GM12878 (cell line): ENCODE results near the gene ZNF732. TPM values are rescaled to one million over a fixed set of nuclear protein-coding genes. Genes with fewer than 3 reads are reported as not detected.

Experiments used
- ATAC-seq: fragments of 200-7000 bp; cut with Tn5 transposase; 3 replicates; pipeline ENCODE4 v1.9.1; 2020; ENCODE audit warnings: mild to moderate bottlenecking, moderate library complexity
- BruUV-seq: library from RNA; stranded (reverse); fragments of 400-500 nt; replicated peaks from 2 replicates; lab custom pipeline; 2021; lab: Mats Ljungman, UMichigan
- CTCF ChIA-PET: fragments of 300-600 bp; sonication (Branson Sonifier 250); formaldehyde crosslinking; extraction: SDS; loops from one replicate; lab custom pipeline; 2021; ENCODE audit warnings: inconsistent platforms; lab: Yijun Ruan, JAX
- POLR2A ChIA-PET: fragments of 350-600 bp; formaldehyde crosslinking; extraction: SDS; loops from one replicate; lab custom pipeline; 2021; ENCODE audit warnings: inconsistent platforms; lab: Charles Lee
- RAD21 ChIA-PET: fragments of 300-600 bp; sonication (Branson Sonifier 250); formaldehyde crosslinking; loops from one replicate; lab custom pipeline; 2023; ENCODE audit warnings: antibody characterized with exemption; ENCODE audit not compliant: unreplicated experiment; lab: Charles Lee
- SMC1A ChIA-PET: fragments of 300-600 bp; sonication (Branson Sonifier 250); formaldehyde crosslinking; loops from one replicate; lab custom pipeline; 2023; ENCODE audit not compliant: unreplicated experiment, uncharacterized antibody; lab: Charles Lee
- DNase-seq: peaks from one replicate; pipeline ENCODE4 v3.0.0-alpha.2; 2011; ENCODE audit warnings: low read depth, low spot score
- FAIRE-seq: peaks from 3 replicates; lab custom pipeline; 2011; peaks lifted over from hg19 to GRCh38; lab: Jason Lieb, UNC
- H2AFZ ChIP-seq: 2 replicates; pipeline ENCODE4 v1.6.0; 2011; ENCODE audit warnings: low read depth, low read length, control low read depth; ENCODE audit not compliant: control insufficient read depth
- H3K27ac ChIP-seq: 2 replicates; pipeline ENCODE4 v1.5.1; 2011; ENCODE audit warnings: control low read depth; ENCODE audit not compliant: control insufficient read depth, insufficient read depth
- H3K27me3 ChIP-seq, 2 experiments: replicated peaks in 1 of 2; 2 replicates each; pipeline versions ENCODE4 v1.6.0 to v1.6.1; 2011; ENCODE audit warnings: low read length in 1 of 2; ENCODE audit not compliant: control insufficient read depth in 2 of 2, insufficient read depth in 2 of 2
- H3K36me3 ChIP-seq, 2 experiments: 2 replicates each; pipeline ENCODE4 v1.5.1; 2011; ENCODE audit warnings: low read length in 1 of 2; ENCODE audit not compliant: control insufficient read depth in 2 of 2, insufficient read depth in 2 of 2
- H3K4me1 ChIP-seq: 2 replicates; pipeline ENCODE4 v1.6.1; 2011; ENCODE audit warnings: mild to moderate bottlenecking, low read length, moderate library complexity, mixed read lengths; ENCODE audit not compliant: control insufficient read depth, insufficient read depth
- H3K4me2 ChIP-seq: 2 replicates; pipeline ENCODE4 v1.6.0; 2011; ENCODE audit warnings: control low read depth; ENCODE audit not compliant: control insufficient read depth, insufficient read depth
- H3K4me3 ChIP-seq: fragments of 200-600 bp; sonication (generic); 2 replicates; pipeline ENCODE4 v1.5.1; 2016
- H3K79me2 ChIP-seq: 2 replicates; pipeline ENCODE4 v1.6.0; 2011; ENCODE audit warnings: low read length; ENCODE audit not compliant: control insufficient read depth, insufficient read depth
- H3K9ac ChIP-seq: 2 replicates; pipeline ENCODE4 v1.8.0; 2011; ENCODE audit warnings: low read length, control low read depth, mixed read lengths; ENCODE audit not compliant: control insufficient read depth, insufficient read depth
- H3K9me3 ChIP-seq: replicated peaks from 3 replicates; pipeline ENCODE4 v1.5.1; 2011; ENCODE audit warnings: mild to moderate bottlenecking, low read length; ENCODE audit not compliant: control insufficient read depth, insufficient read depth
- H4K20me1 ChIP-seq: 2 replicates; pipeline ENCODE4 v1.6.0; 2011; ENCODE audit not compliant: control insufficient read depth, insufficient read depth
- BACH1 ChIP-seq: fragments of 450-650 bp; IDR thresholded peaks from 2 replicates; pipeline ENCODE4 v1.6.1; 2017; ENCODE audit warnings: mild to moderate bottlenecking, borderline replicate concordance
- CTCF ChIP-seq, 3 experiments: IDR thresholded peaks in 2 of 3; conservative IDR thresholded peaks in 1 of 3; 2 replicates each; pipeline ENCODE4 v1.5.1; 2011; ENCODE audit warnings: low read depth in 3 of 3, low read length in 3 of 3, mild to moderate bottlenecking in 3 of 3, control low read depth in 2 of 3, moderate library complexity in 2 of 3, inconsistent platforms in 1 of 3, mixed read lengths in 1 of 3; ENCODE audit not compliant: control insufficient read depth in 2 of 3, insufficient read depth in 1 of 3; ENCODE audit errors: extremely low read depth in 1 of 3
- DPF2 ChIP-seq: fragments of 450-650 bp; IDR thresholded peaks from 2 replicates; pipeline ENCODE4 v1.6.1; 2017; ENCODE audit warnings: mild to moderate bottlenecking
- HCFC1 ChIP-seq: fragments of 150-350 bp; IDR thresholded peaks from 2 replicates; pipeline ENCODE4 v1.6.1; 2014; ENCODE audit warnings: low read length
- IKZF2 ChIP-seq, 2 experiments: fragments of 450-650 bp; IDR thresholded peaks; 2 replicates each; pipeline ENCODE4 v1.6.1; 2017; ENCODE audit warnings: mild to moderate bottlenecking in 2 of 2, moderate library complexity in 2 of 2
- IRF4 ChIP-seq: IDR thresholded peaks from 2 replicates; pipeline ENCODE4 v1.6.1; 2011; ENCODE audit warnings: low read depth, low read length
- KAT2A ChIP-seq: conservative IDR thresholded peaks from 2 replicates; pipeline ENCODE4 v1.6.1; 2011; ENCODE audit warnings: low read depth, low read length; ENCODE audit not compliant: control insufficient read depth
- MEF2B ChIP-seq: fragments of 450-650 bp; IDR thresholded peaks from 2 replicates; pipeline ENCODE4 v1.6.1; 2018; ENCODE audit warnings: mild to moderate bottlenecking, moderate library complexity; ENCODE audit not compliant: partially characterized antibody, poor library complexity, severe bottlenecking
- NBN ChIP-seq: fragments of 450-650 bp; IDR thresholded peaks from 2 replicates; pipeline ENCODE4 v1.6.1; 2016
- NR2C1 ChIP-seq: fragments of 450-650 bp; IDR thresholded peaks from 2 replicates; pipeline ENCODE4 v1.6.1; 2017; ENCODE audit warnings: antibody characterized with exemption, mild to moderate bottlenecking, moderate library complexity
- POLR2AphosphoS2 ChIP-seq: IDR thresholded peaks from 2 replicates; pipeline ENCODE4 v1.6.1; 2011; ENCODE audit warnings: low read depth, mild to moderate bottlenecking, low read length, improper control_type of control experiment, moderate library complexity
- POLR2AphosphoS5 ChIP-seq: IDR thresholded peaks from 2 replicates; pipeline ENCODE4 v1.6.1; 2011; ENCODE audit warnings: mild to moderate bottlenecking, low read length, inconsistent platforms
- SMC3 ChIP-seq: IDR thresholded peaks from 2 replicates; pipeline ENCODE4 v1.6.1; 2011; ENCODE audit warnings: low read length, improper control_type of control experiment, borderline replicate concordance
- SREBF2 ChIP-seq: IDR thresholded peaks from 2 replicates; pipeline ENCODE4 v1.6.1; 2012; ENCODE audit warnings: mild to moderate bottlenecking, low read length
- YY1 ChIP-seq: IDR thresholded peaks from 2 replicates; pipeline ENCODE4 v1.6.1; 2011; ENCODE audit warnings: low read depth, mild to moderate bottlenecking, low read length
- ZBTB11 ChIP-seq: fragments of 450-650 bp; formaldehyde crosslinking; IDR thresholded peaks from 2 replicates; pipeline ENCODE4 v1.5.0; 2022; ENCODE audit warnings: mild to moderate bottlenecking, missing genetic modification characterization
- WGBS: methylation state at CpG from one replicate; pipeline ENCODE4 v1.1.6; 2016; ENCODE audit warnings: low lambda C conversion rate; ENCODE audit not compliant: insufficient replicate concordance, insufficient coverage; ENCODE audit errors: missing lambda C conversion rate; 5-methylcytosine and 5-hydroxymethylcytosine counted together
- in situ Hi-C: fragments of 300-500 bp; cut with MboI; formaldehyde crosslinking; loops from 9 replicates; pipeline ENCODE4 v1.14.3; 2018; ENCODE audit warnings: mixed read lengths
- intact Hi-C: fragments of 100-400 bp; cut with micrococcal nuclease; formaldehyde crosslinking; loops from one replicate; pipeline ENCODE4 v1.14.2; 2022; ENCODE audit not compliant: unreplicated experiment
- polyA plus RNA-seq, 11 experiments: library from polyadenylated mRNA; depleted of rRNA in 4 of 11; unstranded in 6 of 11; stranded (reverse) in 5 of 11; fragments of >200 nt; fragmentation: Nextera tagmentation in 4 of 11; fragmentation: Illumina TruSeq in 1 of 11; extraction: Ambion mirVana in 4 of 11; extraction: Trizol in 1 of 11; gene quantifications; 1 replicate in 1 of 11; 2 replicates in 10 of 11; pipeline versions ENCODE4 v1.2.1 to v1.2.3, GENCODE V29; 2011 to 2016; ENCODE audit warnings: inconsistent platforms in 2 of 11, missing spikeins in 2 of 11, low read depth in 1 of 11
- total RNA-seq, 4 experiments: library from RNA; depleted of rRNA in 3 of 4; stranded (reverse); fragments of >200 nt in 3 of 4; fragmentation: Illumina TruSeq in 1 of 4; extraction: Trizol in 1 of 4; gene quantifications; 2 replicates each; pipeline versions ENCODE4 v1.2.1 to v1.2.3, GENCODE V29; 2013 to 2021
- TF ChIP-seq, protein P1 (sequence below): fragments of 450-650 bp; IDR thresholded peaks from 2 replicates; pipeline ENCODE4 v1.6.1; 2014; ENCODE audit warnings: mild to moderate bottlenecking

The ZNF732 gene
- total and polyA plus RNA-seq, 10 of the 15 experiments (the other 5 are each of a cell fraction or from before 2014, with no cell fraction given) = not detected

DNA sequence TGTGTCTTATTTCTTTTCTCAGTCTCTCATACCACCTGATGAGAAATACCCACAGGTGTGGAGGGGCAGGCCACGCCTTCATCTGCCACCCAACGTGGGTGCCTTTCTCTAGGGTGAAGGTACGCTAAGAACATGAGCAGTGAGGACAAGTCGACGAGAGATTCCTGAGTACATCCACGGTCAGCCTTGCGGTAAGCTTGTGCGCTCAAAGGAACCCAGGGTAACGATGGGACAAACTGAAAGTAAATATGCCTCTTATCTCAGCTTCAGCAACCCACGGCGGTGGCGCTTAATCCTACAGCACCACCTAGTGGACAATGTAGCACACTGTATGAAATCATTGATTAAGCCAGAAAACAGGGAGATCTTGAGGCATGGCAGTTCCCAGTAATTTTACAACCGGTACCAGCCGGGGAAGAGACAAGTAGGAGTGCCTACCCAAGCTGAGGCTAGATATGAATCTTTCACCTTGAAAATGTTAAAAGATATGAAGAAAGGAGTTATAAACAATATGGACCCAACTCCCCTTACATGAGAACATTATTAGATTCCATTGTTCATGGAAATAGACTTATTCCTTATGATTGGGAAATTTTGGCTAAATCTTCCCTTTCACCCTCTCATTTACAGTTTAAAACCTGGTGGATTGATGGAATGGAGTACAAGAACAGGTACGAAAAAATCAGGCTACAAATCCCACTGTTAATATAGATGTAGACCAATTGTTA, 63.0 kb downstream of the ZNF732 start:
- Histone ChIP-seq H3K27ac (no peak overlapping the region), H3K4me2 (peak overlapping the region; percentile 5), H4K20me1 (no peaks in the 10 kb centered on the region), H3K4me1 (no peaks in the 10 kb centered on the region), H2AFZ (peak overlapping the region; percentile 97), H3K79me2 (no peaks in the 10 kb centered on the region), H3K4me3 (peak overlapping the region; percentile 41; the same call in 1 of the 2 replicates), H3K9ac (no peak overlapping the region), H3K36me3 (no peaks in the 10 kb centered on the region), H3K9me3 (no peaks in the 10 kb centered on the region; the same call in 1 of the 3 replicates), H3K27me3 (no peaks in the 10 kb centered on the region)
- ChIA-PET CTCF (interaction anchor here (0.7 to 2.1 kb wide), 3 partner anchors 88 to 214 kb away, joined by 3 to 8 read pairs (median 6); partner anchors contain the start of gene ZNF718), RAD21 (interaction anchor here (0.8 to 0.9 kb wide), 2 partner anchors 214 to 501 kb away, joined by 3 to 4 read pairs; no protein-coding TSS in a partner anchor), POLR2A (no interaction called here), SMC1A (interaction anchor here (1.6 to 1.9 kb wide), 3 partner anchors 77 to 364 kb away, joined by 4 read pairs; partner anchors contain the start of gene ZNF718)
- no TSS peak for BruUV-seq
- FAIRE-seq (peak; percentile 61), DNase-seq (peak; percentile 34), ATAC-seq (peak; percentile 90)
- intact Hi-C loops = loop anchor here (5.0 to 10.0 kb wide), 2 partner anchors 95 to 433 kb away; partner anchors contain the start of genes ATP5ME, MYL5 and ZNF141
- 5% methylated on average over 15 of the region's 15 CpGs for WGBS
- in situ Hi-C loops = no loop called here
- no peak for TF ChIP-seq KAT2A
- TF ChIP-seq IRF4 = no peak
- TF ChIP-seq NBN = 0 out of 2 replicates have a peak, but pooled peaks have one; percentile 59
- no peak for TF ChIP-seq DPF2
- no peak for TF ChIP-seq POLR2AphosphoS2
- no peak for TF ChIP-seq MEF2B
- no peak for TF ChIP-seq HCFC1
- TF ChIP-seq SREBF2 = no peak
- no peak for TF ChIP-seq NR2C1
- no peak for TF ChIP-seq BACH1
- TF ChIP-seq IKZF2 (IDR thresholded peaks at IDR 0.05) = no peak
- TF ChIP-seq ZBTB11 = no peak
- TF ChIP-seq CTCF (IDR thresholded peaks at IDR 0.05 in 2 of 3, conservative IDR thresholded peaks at IDR 0.05 in 1 of 3; ENCODE audit: control insufficient read depth in 2 of 3, extremely low read depth in 1 of 3, insufficient read depth in 1 of 3, low read depth in 3 of 3, low read length in 3 of 3) = peak; percentile 55 to 76 (median 69); a peak in 5 of 6 replicates
- no peak for TF ChIP-seq POLR2AphosphoS5
- TF ChIP-seq, protein P1, sequence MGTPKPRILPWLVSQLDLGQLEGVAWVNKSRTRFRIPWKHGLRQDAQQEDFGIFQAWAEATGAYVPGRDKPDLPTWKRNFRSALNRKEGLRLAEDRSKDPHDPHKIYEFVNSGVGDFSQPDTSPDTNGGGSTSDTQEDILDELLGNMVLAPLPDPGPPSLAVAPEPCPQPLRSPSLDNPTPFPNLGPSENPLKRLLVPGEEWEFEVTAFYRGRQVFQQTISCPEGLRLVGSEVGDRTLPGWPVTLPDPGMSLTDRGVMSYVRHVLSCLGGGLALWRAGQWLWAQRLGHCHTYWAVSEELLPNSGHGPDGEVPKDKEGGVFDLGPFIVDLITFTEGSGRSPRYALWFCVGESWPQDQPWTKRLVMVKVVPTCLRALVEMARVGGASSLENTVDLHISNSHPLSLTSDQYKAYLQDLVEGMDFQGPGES = no peak
- TF ChIP-seq SMC3 = peak; percentile 69
- TF ChIP-seq YY1 = 0 out of 2 replicates have a peak, but pooled peaks have one; percentile 24
